B cell (primary cell): Measurements from ENCODE around the gene RASGRP4. TPM values are rescaled to one million over a fixed set of nuclear protein-coding genes. Genes with fewer than 3 reads are reported as not detected.

Experiments used
- ATAC-seq: fragments of 200-7000 bp; cut with Tn5 transposase; one replicate; pipeline ENCODE4 v1.10.0; 2021; ENCODE audit warnings: low read depth, mild to moderate bottlenecking, moderate number of reproducible peaks, moderate library complexity
- CTCF ChIA-PET: fragments of 350-600 bp; sonication (Branson Sonifier 250); formaldehyde crosslinking; loops from one replicate; lab custom pipeline; 2021; ENCODE audit warnings: antibody characterized with exemption, inconsistent platforms; lab: Charles Lee
- POLR2A ChIA-PET: fragments of 350-600 bp; sonication (Branson Sonifier 250); formaldehyde crosslinking; loops from one replicate; lab custom pipeline; 2021; ENCODE audit warnings: antibody characterized with exemption; lab: Charles Lee
- DNase-seq: peaks from one replicate; pipeline ENCODE4 v3.0.0; 2013
- H2AFZ ChIP-seq: 2 replicates; pipeline ENCODE4 v1.6.1; 2012; ENCODE audit warnings: mild to moderate bottlenecking, low read depth, low read length; ENCODE audit not compliant: insufficient read depth, poor library complexity, severe bottlenecking
- H3K27ac ChIP-seq, 2 donors: 1 replicate in 1 of 2; 2 replicates in 1 of 2; pipeline ENCODE4 v1.5.1; 2012 to 2013; ENCODE audit warnings: low read length in 2 of 2, mild to moderate bottlenecking in 2 of 2, moderate library complexity in 1 of 2
- H3K27me3 ChIP-seq, 4 experiments: fragments of 200-600 bp in 1 of 4; sonication (generic) in 1 of 4; replicated peaks in 1 of 4; 1 replicate in 2 of 4; 2 replicates in 2 of 4; pipeline versions ENCODE4 v1.6.1 to v1.7.0; 2013 to 2016; ENCODE audit warnings: low read length in 3 of 4, mild to moderate bottlenecking in 2 of 4, mixed read lengths in 1 of 4, moderate library complexity in 1 of 4; ENCODE audit not compliant: insufficient read depth in 4 of 4, control insufficient read depth in 3 of 4; ENCODE audit errors: control extremely low read depth in 1 of 4
- H3K36me3 ChIP-seq, 2 experiments: replicated peaks in 1 of 2; 1 replicate in 1 of 2; 2 replicates in 1 of 2; pipeline versions ENCODE4 v1.6.1 to v1.7.1; 2013; ENCODE audit warnings: low read length in 1 of 2; ENCODE audit not compliant: insufficient read depth in 2 of 2, control insufficient read depth in 1 of 2; ENCODE audit errors: control extremely low read depth in 1 of 2, extremely low read depth in 1 of 2
- H3K4me1 ChIP-seq, 2 donors: fragments of 200-600 bp in 1 of 2; sonication (generic) in 1 of 2; 1 replicate in 1 of 2; 2 replicates in 1 of 2; pipeline versions ENCODE4 v1.5.1 to v1.6.1; 2013 to 2017; ENCODE audit warnings: low read length in 2 of 2; ENCODE audit not compliant: control insufficient read depth in 2 of 2, insufficient read depth in 2 of 2
- H3K4me2 ChIP-seq: replicated peaks from 2 replicates; pipeline ENCODE3; 2012; ENCODE audit warnings: mild to moderate bottlenecking, low read depth, low read length; ENCODE audit not compliant: poor library complexity, severe bottlenecking
- H3K4me3 ChIP-seq, 5 experiments: fragments of 200-600 bp in 1 of 5; sonication (generic) in 1 of 5; 1 replicate in 3 of 5; 2 replicates in 2 of 5; pipeline versions ENCODE4 v1.5.1 to v1.7.0; 2011 to 2016; ENCODE audit warnings: low read length in 4 of 5, mild to moderate bottlenecking in 4 of 5, low read depth in 2 of 5, control low read depth in 1 of 5, moderate library complexity in 1 of 5; ENCODE audit not compliant: insufficient read depth in 1 of 5; ENCODE audit errors: control extremely low read depth in 1 of 5, extremely low read depth in 1 of 5
- H3K79me2 ChIP-seq: fragments of 200-600 bp; sonication (generic); one replicate; pipeline ENCODE4 v1.6.0; 2016; ENCODE audit warnings: low read length; ENCODE audit not compliant: control insufficient read depth, insufficient read depth
- H3K9ac ChIP-seq: fragments of 200-600 bp; sonication (generic); 2 replicates; pipeline ENCODE4 v1.6.1; 2017; ENCODE audit warnings: mild to moderate bottlenecking, low read length, moderate library complexity
- H3K9me3 ChIP-seq, 3 donors: one replicate each; pipeline versions ENCODE4 v1.6.1 to v1.7.1; 2013; ENCODE audit warnings: low read length in 2 of 3; ENCODE audit not compliant: control insufficient read depth in 2 of 3, insufficient read depth in 1 of 3; ENCODE audit errors: control extremely low read depth in 1 of 3
- H4K20me1 ChIP-seq: 2 replicates; pipeline ENCODE4 v1.6.0; 2012; ENCODE audit warnings: mild to moderate bottlenecking, low read length; ENCODE audit not compliant: insufficient read depth, control insufficient read depth, poor library complexity, severe bottlenecking
- H3K27ac Mint-ChIP-seq: one replicate; pipeline ENCODE4 v1.8.0; 2021; ENCODE audit warnings: mixed read lengths
- H3K27me3 Mint-ChIP-seq: one replicate; pipeline ENCODE4 v1.8.0; 2021; ENCODE audit warnings: mixed read lengths
- H3K4me1 Mint-ChIP-seq: one replicate; pipeline ENCODE4 v1.8.0; 2021; ENCODE audit warnings: mixed read lengths
- H3K4me3 Mint-ChIP-seq: one replicate; pipeline ENCODE4 v1.8.0; 2021; ENCODE audit warnings: mixed read lengths
- H3K9me3 Mint-ChIP-seq: one replicate; pipeline ENCODE4 v1.8.0; 2022; ENCODE audit warnings: mixed read lengths; ENCODE audit not compliant: insufficient read depth
- CTCF ChIP-seq: fragments of 200-600 bp; IDR thresholded peaks from one replicate; pipeline ENCODE4 v1.8.0; 2022; ENCODE audit warnings: antibody characterized with exemption, mild to moderate bottlenecking
- EZH2 ChIP-seq: IDR thresholded peaks from 2 replicates; pipeline ENCODE4 v1.6.1; 2012; ENCODE audit warnings: borderline replicate concordance, low read depth, mild to moderate bottlenecking, moderate library complexity, low read length; ENCODE audit not compliant: insufficient read depth, poor library complexity, severe bottlenecking
- WGBS: methylation state at CpG from one replicate; pipeline ENCODE4 v1.1.5; 2013; ENCODE audit warnings: missing lambda C conversion rate; ENCODE audit not compliant: insufficient coverage; 5-methylcytosine and 5-hydroxymethylcytosine counted together
- intact Hi-C: fragments of 100-400 bp; cut with micrococcal nuclease; formaldehyde crosslinking; loops from one replicate; pipeline ENCODE4 v1.10.0; 2022
- polyA plus RNA-seq: library from polyadenylated mRNA; depleted of rRNA; stranded (reverse); fragments of >200 nt; gene quantifications from 2 replicates; pipeline ENCODE4 v1.2.3, GENCODE V29; 2012
- total RNA-seq, 2 donors: library from RNA; stranded (reverse); fragments of 120-200 nt in 1 of 2; gene quantifications; 1 replicate in 1 of 2; 2 replicates in 1 of 2; pipeline versions ENCODE4 v1.2.3 to v1.2.4, GENCODE V29; 2013 to 2022

Gene RASGRP4
- total and polyA plus RNA-seq, 2 donors (not counting 1 experiment from before 2014, with no cell fraction given): 0.20 to 0.98 TPM

DNA sequence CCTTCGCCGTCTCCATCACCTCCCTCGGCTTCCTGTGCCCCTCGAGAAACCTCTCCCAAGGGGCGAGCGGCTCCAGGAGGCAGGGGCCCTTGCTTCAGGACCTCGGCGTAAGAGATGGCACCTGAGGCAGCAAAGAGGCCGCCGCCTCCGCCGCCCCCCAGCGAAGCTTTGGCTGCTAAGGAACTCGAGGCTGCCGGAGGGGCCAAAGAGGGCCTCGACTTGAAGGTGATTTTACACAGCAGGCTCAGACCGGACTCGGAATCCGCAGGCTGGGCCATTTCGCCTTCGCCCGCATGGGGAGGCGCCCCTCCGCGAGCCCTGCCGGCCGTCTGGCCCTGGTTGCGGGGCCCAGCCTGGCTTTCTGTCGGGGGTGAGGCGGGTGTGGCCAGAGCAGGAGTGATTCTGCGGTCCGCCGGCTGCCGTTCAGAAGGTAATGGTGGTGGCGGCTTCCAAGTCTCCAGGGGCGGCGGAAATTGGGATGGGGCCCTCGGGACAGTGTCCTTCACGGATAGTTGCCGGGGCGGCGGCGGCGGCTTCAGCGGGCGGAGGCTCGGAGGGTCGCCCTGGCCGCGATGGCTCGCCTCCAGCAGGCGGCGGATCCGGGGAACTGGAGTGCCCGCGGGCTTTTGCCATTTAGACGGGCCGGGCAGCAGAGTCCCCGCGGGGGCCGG is 39.6 kb downstream of the RASGRP4 start:
- TF ChIP-seq EZH2 (no peak), CTCF (no peak)
- H3K27me3 ChIP-seq: peaks cover 0 to 49% (median 21%) of the 10 kb centered on the region in 4 experiments
- peak overlapping the region; percentile 69 for H3K9ac ChIP-seq
- H3K4me3 ChIP-seq: peak overlapping the region in 4 of 5 experiments; percentile 40 to 77 (median 48)
- POLR2A ChIA-PET: interaction anchor here (2.5 kb wide), 1 partner anchor 12 kb away, joined by 11 read pairs; the partner anchor contains the start of gene PSMD8
- Mint-ChIP-seq H3K4me1 (peaks cover 31% of the 10 kb centered on the region), H3K27ac (no peak overlapping the region), H3K27me3 (peaks cover 27% of the 10 kb centered on the region), H3K4me3 (peak overlapping the region; percentile 54), H3K9me3 (no peaks in the 10 kb centered on the region)
- no peak overlapping the region for H2AFZ ChIP-seq
- WGBS: 38% methylated on average over 59 of the region's 61 CpGs
- CTCF ChIA-PET: interaction anchor here (2.3 kb wide), 1 partner anchor 17 kb away, joined by 20 read pairs; the partner anchor contains the start of gene FAM98C
- H3K4me2 ChIP-seq: peak overlapping the region; percentile 97
- intact Hi-C loops: loop anchor here (2.0 to 5.0 kb wide), 2 partner anchors 16 to 231 kb away; partner anchors contain the start of genes EIF3K, FAM98C and MAP4K1
- peaks cover 0 to 34% of the 10 kb centered on the region in 2 experiments for H3K36me3 ChIP-seq
- H3K9me3 ChIP-seq: peaks cover 0 to 30% (median 0%) of the 10 kb centered on the region in 3 donors
- peaks cover 57% of the 10 kb centered on the region for H4K20me1 ChIP-seq
- no peaks in the 10 kb centered on the region for H3K79me2 ChIP-seq
- peak; percentile 55 for DNase-seq
- no peak overlapping the region for H3K27ac ChIP-seq
- peaks cover 36% of the 10 kb centered on the region in 2 donors for H3K4me1 ChIP-seq
- no peak for ATAC-seq

- Histone ChIP-seq H3K27me3 (peaks cover 0 to 49% (median 21%) of the 10 kb centered on the region in 4 experiments), H3K27ac (no peak overlapping the region), H3K9me3 (peaks cover 0 to 30% (median 0%) of the 10 kb centered on the region in 3 donors), H3K4me1 (peaks cover 36% of the 10 kb centered on the region in 2 donors), H3K36me3 (peaks cover 0 to 40% of the 10 kb centered on the region in 2 experiments), H2AFZ (no peak overlapping the region), H3K9ac (peak overlapping the region; percentile 25), H3K4me3 (peak overlapping the region in 1 of 5 experiments; percentile 12), H3K4me2 (peak overlapping the region; percentile 97), H4K20me1 (peaks cover 63% of the 10 kb centered on the region), H3K79me2 (no peaks in the 10 kb centered on the region)
- ChIA-PET POLR2A (no interaction called here), CTCF (no interaction called here)
- H3K27me3 Mint-ChIP-seq: peaks cover 25% of the 10 kb centered on the region
- no peak for DNase-seq
- TF ChIP-seq CTCF (no peak), EZH2 (no peak)
- H3K4me1 Mint-ChIP-seq: peaks cover 31% of the 10 kb centered on the region
- H3K4me3 Mint-ChIP-seq: peak overlapping the region; percentile 50
- WGBS: 42% methylated on average over 38 of the region's 40 CpGs
- H3K27ac Mint-ChIP-seq: no peak overlapping the region
- intact Hi-C loops: loop anchor here (2.0 to 5.0 kb wide), 2 partner anchors 17 to 231 kb away; partner anchors contain the start of genes EIF3K, FAM98C and MAP4K1
- no peaks in the 10 kb centered on the region for H3K9me3 Mint-ChIP-seq
- no peak for ATAC-seq
Measured at GRCh38 chr19:38385804-38386257, 40.2 kb downstream of the RASGRP4 start.
